Camera-type eye (tissue), 1 donor: ENCODE data around the gene DHRS11. TPM values are rescaled to one million over a fixed set of nuclear protein-coding genes. Genes with fewer than 3 reads are reported as not detected.

ENCODE experiments used
- total RNA-seq: library from RNA; depleted of rRNA; stranded (reverse); fragments of >200 nt; gene quantifications from one replicate; pipeline ENCODE4 v1.2.3, GENCODE V29; 2014

DHRS11 gene, protein sequence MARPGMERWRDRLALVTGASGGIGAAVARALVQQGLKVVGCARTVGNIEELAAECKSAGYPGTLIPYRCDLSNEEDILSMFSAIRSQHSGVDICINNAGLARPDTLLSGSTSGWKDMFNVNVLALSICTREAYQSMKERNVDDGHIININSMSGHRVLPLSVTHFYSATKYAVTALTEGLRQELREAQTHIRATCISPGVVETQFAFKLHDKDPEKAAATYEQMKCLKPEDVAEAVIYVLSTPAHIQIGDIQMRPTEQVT
- 5.7 TPM for total RNA-seq

GRCh38 chr17:36591434-36592315 is at the start of gene DHRS11:
Gene DHRS11 (plus strand): TSS chr17:36591879. CDS start chr17:36592010, 131 bp downstream.

DNA sequence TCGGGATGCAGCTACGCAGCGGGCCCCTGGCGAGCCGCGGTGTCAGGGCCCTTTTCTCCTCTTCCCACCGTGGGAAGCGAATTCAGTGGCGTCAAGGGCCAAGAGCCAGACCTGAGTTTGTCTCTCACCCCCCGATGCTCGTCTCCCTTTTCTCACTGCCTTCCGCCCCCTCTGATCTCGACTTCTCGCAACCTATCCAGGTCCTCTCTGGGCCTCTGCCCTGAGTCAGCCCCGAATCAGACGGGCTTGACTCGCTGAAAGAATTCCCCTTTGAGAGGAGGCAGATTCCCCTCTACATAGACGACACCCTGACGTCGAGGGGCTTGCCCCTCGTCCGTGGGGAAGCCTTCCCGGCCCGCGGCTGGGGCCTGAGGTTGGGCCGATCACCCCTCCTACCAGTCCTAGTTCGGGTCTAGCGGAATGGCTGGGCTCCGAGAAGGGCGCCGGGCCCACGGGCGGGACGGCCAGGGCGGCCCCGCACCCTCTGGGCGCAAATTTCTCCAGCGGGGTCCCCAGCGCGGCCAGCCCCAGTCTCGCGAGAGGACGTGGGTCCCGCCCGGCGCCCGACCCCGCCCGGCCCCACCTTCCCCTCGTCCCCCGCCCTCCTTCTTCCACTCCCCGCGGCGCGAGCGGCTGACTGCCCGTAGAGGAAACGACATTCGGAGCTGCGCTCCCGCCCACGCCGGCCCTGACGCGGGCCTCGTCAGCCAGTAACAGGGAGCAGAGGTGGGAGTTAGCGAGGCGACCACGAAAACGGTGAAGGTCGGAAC is 47.2 kb upstream of the DHRS11 start, which contains the start of gene GGNBP2:
Gene GGNBP2, plus strand, starts transcription at position 613 of the 770 bp plus-strand sequence. CDS start 806 bp downstream, outside the sequence.

GRCh38 chr17:36601303-36602029 is 9.8 kb downstream of the DHRS11 start, which contains the start of gene MRM1:
Gene MRM1 (plus strand): TSS chr17:36601583. CDS start chr17:36601811, 228 bp downstream.

Other genes starting within 250 kb of the DHRS11 start
- gene TBC1D3H, start 203.4 kb upstream of the DHRS11 start, total RNA-seq = not detected
- 27.3 TPM for gene ZNHIT3, start 105.2 kb upstream of the DHRS11 start, total RNA-seq
- 54.4 TPM for gene MYO19, start 57.0 kb upstream of the DHRS11 start, total RNA-seq
- 4.6 TPM for gene PIGW, start 56.9 kb upstream of the DHRS11 start, total RNA-seq
- gene GGNBP2, start 47.0 kb upstream of the DHRS11 start, total RNA-seq = 73.4 TPM
- 5.3 TPM for gene MRM1, start 9.7 kb downstream of the DHRS11 start, total RNA-seq